ENCODE data around the gene ITPKB.

Gene ITPKB

GRCh38 chr1:226645279-226645976, 93.7 kb downstream of the ITPKB start:
- Histone ChIP-seq H3K9me3 (no peaks in the 10 kb centered on the region), H3K27ac (no peak overlapping the region), H3K36me3 (peaks cover 0 to 58% (median 32%) of the 10 kb centered on the region in 3 donors), H3K4me3 (no peak overlapping the region), H3K4me1 (peaks cover 0 to 3% (median under 1%) of the 10 kb centered on the region in 4 donors), H3K27me3 (no peaks in the 10 kb centered on the region)
- TF ChIP-seq CTCF (IDR thresholded peaks at IDR 0.05): no peak
- intact Hi-C loops (cut with DNase I; ENCODE audit: low total_unique reads): no loop called here
- no peak for DNase-seq

GRCh38 chr1:226644541-226645176, 94.4 kb downstream of the ITPKB start:
- no peak overlapping the region for H3K27ac ChIP-seq
- H3K9me3 ChIP-seq: no peaks in the 10 kb centered on the region
- TF ChIP-seq CTCF (IDR thresholded peaks at IDR 0.05): no peak
- no peak overlapping the region for H3K4me3 ChIP-seq
- H3K27me3 ChIP-seq: no peaks in the 10 kb centered on the region
- no peaks in the 10 kb centered on the region for H3K4me1 ChIP-seq
- H3K36me3 ChIP-seq: peaks cover 0 to 65% (median 38%) of the 10 kb centered on the region in 3 donors
- intact Hi-C loops (cut with DNase I; ENCODE audit: low total_unique reads): no loop called here
- DNase-seq: no peak

GRCh38 chr1:226643611-226644540, 95.2 kb downstream of the ITPKB start:
- Histone ChIP-seq H3K4me1 (no peaks in the 10 kb centered on the region), H3K4me3 (no peak overlapping the region), H3K27ac (no peak overlapping the region), H3K9me3 (no peaks in the 10 kb centered on the region), H3K36me3 (peaks cover 0 to 73% (median 42%) of the 10 kb centered on the region in 3 donors), H3K27me3 (no peaks in the 10 kb centered on the region)
- no peak for TF ChIP-seq CTCF (IDR thresholded peaks at IDR 0.05)
- DNase-seq: no peak
- intact Hi-C loops (cut with DNase I; ENCODE audit: low total_unique reads): no loop called here

GRCh38 chr1:226643177-226643576, 95.9 kb downstream of the ITPKB start:
- Histone ChIP-seq H3K27me3 (no peaks in the 10 kb centered on the region), H3K4me3 (no peak overlapping the region), H3K27ac (no peak overlapping the region), H3K36me3 (peaks cover 0 to 76% (median 40%) of the 10 kb centered on the region in 3 donors), H3K4me1 (peaks cover 0 to 5% (median 0%) of the 10 kb centered on the region in 4 donors), H3K9me3 (no peaks in the 10 kb centered on the region)
- no peak for TF ChIP-seq CTCF (IDR thresholded peaks at IDR 0.05)
- no peak for DNase-seq
- intact Hi-C loops (cut with DNase I; ENCODE audit: low total_unique reads): no loop called here

- Histone ChIP-seq H3K27me3 (no peaks in the 10 kb centered on the region), H3K9me3 (no peaks in the 10 kb centered on the region), H3K4me1 (peaks cover 0 to 10% (median 4%) of the 10 kb centered on the region in 4 donors), H3K4me3 (no peak overlapping the region), H3K36me3 (peaks cover 0 to 76% (median 32%) of the 10 kb centered on the region in 3 donors), H3K27ac (no peak overlapping the region)
- no peak for DNase-seq
- intact Hi-C loops (cut with DNase I; ENCODE audit: low total_unique reads): no loop called here
- TF ChIP-seq CTCF (IDR thresholded peaks at IDR 0.05): no peak
These were observed 96.7 kb downstream of the ITPKB start for GRCh38 chr1:226642421-226642820.

Data from tibial artery (tissue), 4 donors.